Fibroblast of gingiva (primary cell): ENCODE results near the gene AGAP1.

Experiments used
- DNase-seq: peaks from one replicate; pipeline ENCODE4 v3.0.0-alpha.2; 2011; ENCODE audit warnings: low read depth

The AGAP1 gene

GRCh38 chr2:236095504-236095903 is 601.7 kb downstream of the AGAP1 start:
- no peak for DNase-seq

GRCh38 chr2:236101311-236101950 is 607.6 kb downstream of the AGAP1 start:
- DNase-seq: no peak

GRCh38 chr2:236102971-236103370 is 609.1 kb downstream of the AGAP1 start:
- DNase-seq: no peak

GRCh38 chr2:236103981-236104380 is 610.1 kb downstream of the AGAP1 start:
- DNase-seq: no peak

- no peak for DNase-seq
These were observed 612.2 kb downstream of the AGAP1 start for GRCh38 chr2:236105955-236106607.

- DNase-seq: no peak
These were observed 612.9 kb downstream of the AGAP1 start for GRCh38 chr2:236106761-236107160.

- no peak for DNase-seq
These were observed 613.7 kb downstream of the AGAP1 start for GRCh38 chr2:236107536-236107935.

- DNase-seq: no peak
These were observed 614.2 kb downstream of the AGAP1 start for GRCh38 chr2:236107942-236108625.

GRCh38 chr2:236109061-236109460 is 615.2 kb downstream of the AGAP1 start:
- DNase-seq: no peak

- no peak for DNase-seq
These were observed 615.6 kb downstream of the AGAP1 start for GRCh38 chr2:236109473-236109872.

GRCh38 chr2:236112466-236112865 is 618.6 kb downstream of the AGAP1 start:
- DNase-seq: no peak

GRCh38 chr2:236113425-236113824 is 619.6 kb downstream of the AGAP1 start:
- DNase-seq: no peak

GRCh38 chr2:236113948-236114347 is 620.1 kb downstream of the AGAP1 start:
- no peak for DNase-seq

GRCh38 chr2:236114959-236115358 is 621.1 kb downstream of the AGAP1 start:
- no peak for DNase-seq

GRCh38 chr2:236117401-236117800 is 623.6 kb downstream of the AGAP1 start:
- no peak for DNase-seq

GRCh38 chr2:236117861-236118269 is 624.0 kb downstream of the AGAP1 start:
- no peak for DNase-seq

GRCh38 chr2:236119003-236119402 is 625.2 kb downstream of the AGAP1 start:
- DNase-seq: no peak

GRCh38 chr2:236119476-236119875 is 625.6 kb downstream of the AGAP1 start:
- no peak for DNase-seq

GRCh38 chr2:236120141-236120601 is 626.3 kb downstream of the AGAP1 start:
- no peak for DNase-seq

- no peak for DNase-seq
These were observed 627.0 kb downstream of the AGAP1 start for GRCh38 chr2:236120829-236121228.

- DNase-seq: no peak
These were observed 627.7 kb downstream of the AGAP1 start for GRCh38 chr2:236121546-236121945.

GRCh38 chr2:236122236-236122635 is 628.4 kb downstream of the AGAP1 start:
- no peak for DNase-seq

- no peak for DNase-seq
These were observed 629.9 kb downstream of the AGAP1 start for GRCh38 chr2:236123716-236124115.
